Left ventricle myocardium inferior (tissue), 1 donor: ENCODE results near the gene DDT. TPM values are rescaled to one million over a fixed set of nuclear protein-coding genes. Genes with fewer than 3 reads are reported as not detected.
"Not testable (repeated sequence)": the region's sequence is repeated elsewhere in the genome, so short reads cannot be mapped to it uniquely, and the experiment has no call there.

Experiments
- DNase-seq: peaks from one replicate; pipeline ENCODE4 v3.0.0-alpha.2; 2020
- H3K27ac ChIP-seq: fragments of 200-600 bp; replicated peaks from 2 replicates; pipeline ENCODE4 v1.8.0; 2021
- H3K27me3 ChIP-seq: fragments of 200-600 bp; 2 replicates; pipeline ENCODE4 v1.8.0; 2021; ENCODE audit warnings: low read depth
- H3K36me3 ChIP-seq: fragments of 200-600 bp; 2 replicates; pipeline ENCODE4 v1.8.0; 2021
- H3K4me1 ChIP-seq: fragments of 200-600 bp; 2 replicates; pipeline ENCODE4 v1.8.0; 2021
- H3K4me3 ChIP-seq: fragments of 200-600 bp; 2 replicates; pipeline ENCODE4 v1.8.0; 2021; ENCODE audit warnings: mild to moderate bottlenecking, moderate library complexity
- H3K9me3 ChIP-seq: fragments of 200-600 bp; replicated peaks from 2 replicates; pipeline ENCODE4 v1.8.0; 2021
- intact Hi-C: fragments of 100-400 bp; cut with micrococcal nuclease; formaldehyde crosslinking; loops from one replicate; pipeline ENCODE4 v1.11.0; 2022
- total RNA-seq: library from RNA; stranded (reverse); fragmentation: NEBNext Ultra II Directional; extraction: Animal tissue kit (Norgen Biotek cat#: 25700); gene quantifications from one replicate; pipeline ENCODE4 v1.2.1, GENCODE V29; 2021
- TF ChIP-seq, protein P1 (sequence below): fragments of 200-600 bp; IDR thresholded peaks from 2 replicates; pipeline ENCODE4 v1.8.0; 2021; ENCODE audit warnings: antibody characterized with exemption, mild to moderate bottlenecking, borderline replicate concordance
- donor health status: DM: no; HTN: yes; CAD: no; lungs with severe emphysema.

DDT gene
- total RNA-seq, 1 donor from 2014 or later, result 157 TPM

DNA sequence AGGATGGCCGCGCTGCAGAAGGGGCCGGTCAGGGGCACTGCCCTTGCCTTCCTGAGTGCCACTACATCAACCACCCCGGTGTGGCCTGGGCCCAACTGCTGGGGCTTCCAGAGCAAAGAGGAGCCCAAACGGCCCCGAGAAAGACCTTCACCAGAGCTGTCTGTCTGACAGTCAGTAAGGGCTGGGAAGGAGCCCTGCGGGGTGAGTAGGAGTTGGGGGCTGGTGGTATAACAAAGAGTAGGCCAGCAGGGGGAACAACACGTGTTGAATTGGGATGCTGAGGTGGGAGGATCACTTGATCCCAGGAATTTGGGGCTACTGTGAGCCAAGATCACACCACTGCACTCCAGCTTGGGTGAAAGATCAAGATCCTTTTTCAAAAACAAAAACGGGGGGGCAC is 27.1 kb upstream of the DDT start:
- Histone ChIP-seq H3K27me3 (no peaks in the 10 kb centered on the region), H3K4me1 (peaks cover 27% of the 10 kb centered on the region), H3K27ac (no peak overlapping the region), H3K36me3 (no peaks in the 10 kb centered on the region), H3K4me3 (no peak overlapping the region), H3K9me3 (no peaks in the 10 kb centered on the region)
- DNase-seq, result no peak
- intact Hi-C loops, result no loop called here
- TF ChIP-seq, protein P1, sequence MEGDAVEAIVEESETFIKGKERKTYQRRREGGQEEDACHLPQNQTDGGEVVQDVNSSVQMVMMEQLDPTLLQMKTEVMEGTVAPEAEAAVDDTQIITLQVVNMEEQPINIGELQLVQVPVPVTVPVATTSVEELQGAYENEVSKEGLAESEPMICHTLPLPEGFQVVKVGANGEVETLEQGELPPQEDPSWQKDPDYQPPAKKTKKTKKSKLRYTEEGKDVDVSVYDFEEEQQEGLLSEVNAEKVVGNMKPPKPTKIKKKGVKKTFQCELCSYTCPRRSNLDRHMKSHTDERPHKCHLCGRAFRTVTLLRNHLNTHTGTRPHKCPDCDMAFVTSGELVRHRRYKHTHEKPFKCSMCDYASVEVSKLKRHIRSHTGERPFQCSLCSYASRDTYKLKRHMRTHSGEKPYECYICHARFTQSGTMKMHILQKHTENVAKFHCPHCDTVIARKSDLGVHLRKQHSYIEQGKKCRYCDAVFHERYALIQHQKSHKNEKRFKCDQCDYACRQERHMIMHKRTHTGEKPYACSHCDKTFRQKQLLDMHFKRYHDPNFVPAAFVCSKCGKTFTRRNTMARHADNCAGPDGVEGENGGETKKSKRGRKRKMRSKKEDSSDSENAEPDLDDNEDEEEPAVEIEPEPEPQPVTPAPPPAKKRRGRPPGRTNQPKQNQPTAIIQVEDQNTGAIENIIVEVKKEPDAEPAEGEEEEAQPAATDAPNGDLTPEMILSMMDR, result no peak

DNA sequence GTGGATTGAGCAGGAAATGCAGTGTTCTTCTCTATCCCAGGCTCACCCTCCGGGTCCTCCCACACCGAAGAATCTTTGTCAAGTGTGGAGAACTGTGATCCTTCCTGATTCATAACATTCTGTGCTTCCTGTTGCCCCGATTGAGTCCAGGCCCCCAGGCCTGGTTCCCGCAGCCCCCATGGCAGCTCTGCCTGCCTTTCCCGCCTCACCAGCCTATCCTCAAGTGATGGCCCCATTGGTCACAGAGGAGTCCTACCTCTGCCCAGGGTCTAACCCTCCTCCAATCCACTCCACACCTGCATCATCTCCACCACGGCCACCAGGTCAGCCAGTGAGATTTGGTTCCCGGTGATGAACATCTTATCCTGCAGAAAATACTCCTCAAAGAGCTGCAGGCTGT is 25.5 kb upstream of the DDT start:
- H3K4me3 ChIP-seq, intact Hi-C loops: not testable (repeated sequence)

DNA sequence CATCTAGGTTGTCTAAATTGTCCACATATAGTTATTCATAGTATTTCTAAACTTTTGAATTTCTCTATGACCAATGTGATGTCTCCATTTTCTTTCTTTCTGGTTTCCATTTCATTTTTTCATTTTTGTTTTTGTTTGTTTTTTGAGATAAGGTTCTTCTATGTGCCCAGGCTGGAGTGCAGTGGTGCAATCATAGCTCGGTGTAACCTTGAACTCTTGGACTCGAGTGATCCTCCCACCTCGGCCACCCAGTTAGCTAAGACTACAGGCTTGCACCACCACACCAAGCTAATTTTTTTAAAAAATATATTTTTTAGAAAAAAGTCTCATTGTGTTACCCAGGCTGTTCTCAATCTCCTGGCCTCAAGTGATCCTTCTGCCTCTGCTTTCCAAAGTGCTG is 22.9 kb upstream of the DDT start:
- H3K9me3 ChIP-seq, result no peaks in the 10 kb centered on the region
- TF ChIP-seq, protein P1, result no peak
- H3K27ac ChIP-seq, result no peak overlapping the region
- no peak for DNase-seq
- H3K4me1 ChIP-seq, result peaks cover 3% of the 10 kb centered on the region
- H3K4me3 ChIP-seq, result no peak overlapping the region
- H3K27me3 ChIP-seq, result no peaks in the 10 kb centered on the region
- intact Hi-C loops, result no loop called here
- no peaks in the 10 kb centered on the region for H3K36me3 ChIP-seq

More for the DNA sequence above, 25.5 kb upstream of the DDT start:
- H3K27me3 ChIP-seq, H3K27ac ChIP-seq, DNase-seq, H3K36me3 ChIP-seq, H3K9me3 ChIP-seq: not testable (repeated sequence)
- peaks cover 12% of the 10 kb centered on the region for H3K4me1 ChIP-seq

DNA sequence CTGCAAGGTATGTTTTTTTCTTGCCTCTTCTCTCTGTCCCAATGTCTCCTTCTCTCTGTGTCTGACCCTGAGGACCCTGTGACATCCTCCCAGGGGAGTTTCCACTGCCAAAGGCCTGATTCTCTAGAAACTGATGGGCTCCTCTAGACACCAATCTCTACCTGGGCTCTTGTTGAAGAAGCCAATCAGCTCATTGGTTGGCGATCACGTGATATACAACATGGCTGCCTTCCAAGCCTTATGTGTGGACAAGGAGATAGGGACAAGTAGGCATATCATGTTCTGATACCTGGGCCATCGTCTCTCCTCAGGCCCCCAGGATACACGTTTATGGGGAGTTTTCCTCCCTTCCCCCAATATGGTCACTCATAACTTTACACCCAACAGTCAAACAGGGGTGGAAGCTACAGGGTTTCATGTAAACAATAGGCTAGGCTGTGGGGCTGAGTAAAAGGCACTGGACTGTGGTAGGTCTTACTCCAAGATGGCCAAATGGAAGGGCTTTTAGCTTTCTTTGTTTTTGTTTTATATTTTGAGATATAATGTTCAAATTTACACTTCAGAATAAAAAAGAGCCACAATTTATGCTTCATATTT is 19.4 kb upstream of the DDT start:
- H3K9me3 ChIP-seq, H3K4me3 ChIP-seq, H3K36me3 ChIP-seq, H3K4me1 ChIP-seq, H3K27me3 ChIP-seq, DNase-seq, intact Hi-C loops, H3K27ac ChIP-seq: not testable (repeated sequence)

DNA sequence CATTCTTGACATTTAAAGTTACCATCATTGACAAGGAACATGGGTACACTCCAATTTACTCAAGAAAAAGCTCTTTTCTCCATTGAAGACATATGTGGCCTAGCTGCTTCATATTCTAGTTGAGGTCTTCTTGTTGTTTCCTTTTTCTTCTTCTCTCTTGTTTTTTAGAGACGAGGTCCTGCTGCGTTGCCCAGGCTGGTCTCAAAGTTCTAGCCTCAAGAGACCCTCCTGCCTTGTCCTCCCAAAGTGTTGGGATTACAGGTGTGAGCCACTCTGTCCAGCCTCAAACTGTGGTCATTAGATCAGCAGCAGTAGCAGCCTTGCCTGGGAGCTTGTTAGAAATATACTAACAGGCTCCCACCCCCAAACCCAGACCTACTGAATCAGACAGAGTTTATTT is 18.8 kb upstream of the DDT start:
- H3K4me1 ChIP-seq, H3K27ac ChIP-seq, intact Hi-C loops, H3K36me3 ChIP-seq, H3K9me3 ChIP-seq, H3K4me3 ChIP-seq, H3K27me3 ChIP-seq, DNase-seq: not testable (repeated sequence)

DNA sequence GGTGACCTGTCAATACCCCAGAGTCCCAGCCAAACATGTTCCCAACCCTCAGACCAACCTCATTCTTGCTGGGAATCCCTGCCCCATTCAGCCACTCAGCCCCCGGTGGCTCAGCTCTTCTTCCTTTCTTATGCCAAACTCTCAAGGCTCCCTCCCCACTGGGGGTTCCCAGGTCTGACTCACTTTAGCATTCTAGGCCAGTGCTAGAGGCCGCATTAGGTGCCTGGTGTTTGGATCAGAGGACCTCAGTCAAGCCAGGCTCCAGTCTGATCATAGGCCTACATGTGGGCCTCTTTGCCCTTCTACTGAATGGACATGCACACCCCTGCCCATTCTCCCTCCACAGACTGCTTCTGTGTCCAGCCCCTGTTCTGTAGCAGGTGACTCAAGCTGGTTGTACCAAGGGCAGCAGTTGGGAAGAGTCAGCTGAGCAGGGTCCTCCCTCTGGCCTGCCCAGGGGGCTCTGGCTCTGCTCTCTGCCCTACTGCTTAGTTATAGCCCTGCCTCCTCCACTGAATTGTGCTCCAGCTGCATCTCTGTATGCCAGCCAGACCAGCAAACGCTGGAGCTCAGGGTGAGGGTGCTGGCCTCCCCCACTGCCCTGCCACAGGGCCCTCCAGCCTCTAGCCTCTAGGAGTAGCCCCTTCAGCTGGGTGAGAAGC is 15.5 kb upstream of the DDT start:
- H3K9me3 ChIP-seq, H3K27ac ChIP-seq, H3K36me3 ChIP-seq, H3K4me1 ChIP-seq, DNase-seq, H3K27me3 ChIP-seq, intact Hi-C loops, H3K4me3 ChIP-seq: not testable (repeated sequence)

DNA sequence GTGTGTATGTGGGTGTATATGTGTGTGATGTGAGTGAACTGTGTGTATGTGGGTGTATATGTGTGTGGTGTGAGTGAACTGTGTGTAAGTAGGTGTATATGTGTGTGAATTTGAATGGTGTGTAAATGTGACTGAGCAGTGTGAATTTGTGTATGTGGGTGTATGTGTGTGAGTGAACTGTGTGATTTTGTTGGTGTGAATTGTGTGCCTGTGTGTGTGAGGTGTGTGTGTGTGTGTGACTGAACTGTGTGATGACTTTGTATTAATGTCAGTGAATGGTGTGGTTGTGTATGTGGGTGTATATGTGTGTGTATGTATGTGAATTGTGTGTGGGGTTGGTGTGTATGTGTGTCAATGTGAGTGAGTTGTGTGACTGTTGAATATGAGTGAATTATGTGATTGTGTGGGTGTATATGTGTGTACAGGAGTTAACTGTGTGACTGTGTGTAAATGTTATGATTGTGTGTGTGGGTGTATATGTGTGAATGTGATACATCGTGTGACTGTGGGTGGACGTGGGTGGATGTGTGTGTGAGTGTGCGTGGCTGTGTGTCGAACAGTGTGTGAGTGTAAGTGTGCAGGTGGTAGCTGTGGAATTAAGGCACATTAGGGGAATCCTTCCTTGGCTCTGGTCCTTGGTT is 12.4 kb upstream of the DDT start:
- DNase-seq, H3K27me3 ChIP-seq, H3K36me3 ChIP-seq, intact Hi-C loops, H3K27ac ChIP-seq, H3K9me3 ChIP-seq, H3K4me3 ChIP-seq, H3K4me1 ChIP-seq: not testable (repeated sequence)

DNA sequence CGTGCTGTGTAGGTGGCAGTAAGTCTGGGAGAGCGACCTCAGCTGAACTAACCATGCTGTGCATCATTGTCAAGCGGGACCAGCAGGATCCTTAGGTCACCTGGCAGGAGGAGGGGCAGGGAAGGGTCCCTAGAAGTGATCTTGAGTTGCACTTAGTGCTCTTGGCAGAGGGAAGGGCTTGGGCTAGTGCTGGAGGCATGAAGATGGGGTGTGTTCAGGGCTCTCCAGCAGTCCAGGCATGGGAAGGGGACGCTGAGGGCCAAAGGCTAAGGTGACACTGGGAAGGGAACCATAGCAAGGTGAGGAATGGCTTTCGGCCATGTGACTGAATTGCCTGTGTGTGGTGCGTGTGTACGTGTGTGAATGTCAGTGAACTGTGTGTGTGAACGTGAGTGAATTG is 11.8 kb upstream of the DDT start:
- intact Hi-C loops, H3K27me3 ChIP-seq: not testable (repeated sequence)

More for the DNA sequence above, 11.8 kb upstream of the DDT start:
- H3K36me3 ChIP-seq, DNase-seq, H3K4me1 ChIP-seq, H3K27ac ChIP-seq, H3K9me3 ChIP-seq, H3K4me3 ChIP-seq: not testable (repeated sequence)
